CD14-positive monocyte (primary cell): ENCODE results near the gene HOXB8. TPM values are rescaled to one million over a fixed set of nuclear protein-coding genes. Genes with fewer than 3 reads are reported as not detected.

Experiments
- DNase-seq, 3 donors: peaks; one replicate each; pipeline ENCODE4 v3.0.0-alpha.2; 2011 to 2022
- H2AFZ ChIP-seq: 2 replicates; pipeline ENCODE4 v1.6.0; 2012; ENCODE audit warnings: mild to moderate bottlenecking, low read depth, low read length, inconsistent platforms; ENCODE audit not compliant: insufficient read depth, poor library complexity, severe bottlenecking
- H3K27ac ChIP-seq, 2 donors: 1 replicate in 1 of 2; 2 replicates in 1 of 2; pipeline ENCODE4 v1.5.1; 2012 to 2013; ENCODE audit warnings: low read length in 2 of 2, control low read depth in 1 of 2, inconsistent platforms in 1 of 2, low read depth in 1 of 2, mild to moderate bottlenecking in 1 of 2
- H3K27me3 ChIP-seq, 2 donors: one replicate each; pipeline versions ENCODE4 v1.6.0 to v1.6.1; 2011 to 2013; ENCODE audit warnings: low read length in 2 of 2; ENCODE audit not compliant: control insufficient read depth in 2 of 2, insufficient read depth in 2 of 2
- H3K36me3 ChIP-seq, 2 donors: replicated peaks in 1 of 2; 1 replicate in 1 of 2; 2 replicates in 1 of 2; pipeline versions ENCODE4 v1.5.1 to v1.6.1; 2012 to 2013; ENCODE audit warnings: low read length in 2 of 2, control low read depth in 1 of 2, inconsistent platforms in 1 of 2, mild to moderate bottlenecking in 1 of 2; ENCODE audit not compliant: insufficient read depth in 2 of 2, control insufficient read depth in 1 of 2
- H3K4me1 ChIP-seq, 2 donors: 1 replicate in 1 of 2; 2 replicates in 1 of 2; pipeline versions ENCODE4 v1.5.1 to v1.6.1; 2012 to 2013; ENCODE audit warnings: low read length in 2 of 2, control low read depth in 1 of 2, inconsistent platforms in 1 of 2, mild to moderate bottlenecking in 1 of 2, moderate library complexity in 1 of 2; ENCODE audit not compliant: insufficient read depth in 2 of 2, control insufficient read depth in 1 of 2
- H3K4me2 ChIP-seq: replicated peaks from 2 replicates; pipeline ENCODE3; 2012; ENCODE audit warnings: low read length, moderate library complexity, mild to moderate bottlenecking; ENCODE audit not compliant: poor library complexity, severe bottlenecking; ENCODE audit errors: extremely low read depth
- H3K4me3 ChIP-seq, 3 experiments: fragments of 200-600 bp in 1 of 3; sonication (generic) in 1 of 3; replicated peaks in 1 of 3; 1 replicate in 2 of 3; 2 replicates in 1 of 3; pipeline ENCODE4 v1.5.1; 2011 to 2013; ENCODE audit warnings: low read length in 3 of 3, mild to moderate bottlenecking in 3 of 3, control low read depth in 2 of 3, low read depth in 2 of 3, inconsistent platforms in 1 of 3, moderate library complexity in 1 of 3
- H3K79me2 ChIP-seq: 2 replicates; pipeline ENCODE4 v1.6.0; 2012; ENCODE audit warnings: mild to moderate bottlenecking, control low read depth, inconsistent platforms, low read length, moderate library complexity; ENCODE audit not compliant: insufficient read depth
- H3K9ac ChIP-seq: 2 replicates; pipeline ENCODE4 v1.6.0; 2017; ENCODE audit warnings: low read length, mild to moderate bottlenecking; ENCODE audit not compliant: insufficient read depth, poor library complexity, severe bottlenecking
- H3K9me3 ChIP-seq, 2 donors: replicated peaks in 1 of 2; 1 replicate in 1 of 2; 2 replicates in 1 of 2; pipeline versions ENCODE4 v1.5.1 to v1.6.1; 2012 to 2013; ENCODE audit warnings: low read length in 2 of 2, control low read depth in 1 of 2; ENCODE audit not compliant: control insufficient read depth in 1 of 2, insufficient read depth in 1 of 2
- H4K20me1 ChIP-seq: 2 replicates; pipeline ENCODE4 v1.6.0; 2012; ENCODE audit warnings: mild to moderate bottlenecking, low read length, control low read depth, moderate library complexity; ENCODE audit not compliant: insufficient read depth
- H3K27ac Mint-ChIP-seq, 7 donors: one replicate each; pipeline ENCODE4 v1.8.0; 2020; ENCODE audit warnings: mild to moderate bottlenecking in 7 of 7, mixed read lengths in 7 of 7, moderate library complexity in 6 of 7, inconsistent platforms in 2 of 7
- H3K27me3 Mint-ChIP-seq, 3 donors: one replicate each; pipeline ENCODE4 v1.8.0; 2021 to 2022; ENCODE audit warnings: low read depth in 3 of 3, mild to moderate bottlenecking in 3 of 3, mixed read lengths in 3 of 3, moderate library complexity in 3 of 3, inconsistent platforms in 1 of 3
- H3K36me3 Mint-ChIP-seq, 2 donors: one replicate each; pipeline ENCODE4 v1.8.0; 2020; ENCODE audit warnings: mixed read lengths in 2 of 2, inconsistent platforms in 1 of 2, mild to moderate bottlenecking in 1 of 2
- H3K4me1 Mint-ChIP-seq: one replicate; pipeline ENCODE4 v1.8.0; 2020; ENCODE audit warnings: mild to moderate bottlenecking, mixed read lengths
- H3K4me3 Mint-ChIP-seq, 2 donors: one replicate each; pipeline ENCODE4 v1.8.0; 2020; ENCODE audit warnings: mild to moderate bottlenecking in 2 of 2, mixed read lengths in 2 of 2, moderate library complexity in 1 of 2
- H3K9me3 Mint-ChIP-seq, 7 donors: one replicate each; pipeline ENCODE4 v1.8.0; 2020 to 2022; ENCODE audit warnings: mixed read lengths in 7 of 7, mild to moderate bottlenecking in 6 of 7, moderate library complexity in 6 of 7, inconsistent platforms in 2 of 7
- CTCF ChIP-seq: fragments of 200-600 bp; IDR thresholded peaks from one replicate; pipeline ENCODE4 v1.8.0; 2022; ENCODE audit warnings: antibody characterized with exemption, mild to moderate bottlenecking
- WGBS: methylation state at CpG from one replicate; pipeline ENCODE4 v1.1.5; 2013; ENCODE audit warnings: missing lambda C conversion rate; ENCODE audit not compliant: insufficient coverage; 5-methylcytosine and 5-hydroxymethylcytosine counted together
- intact Hi-C, 2 donors: fragments of 100-400 bp; cut with micrococcal nuclease; formaldehyde crosslinking; loops; one replicate each; pipeline versions ENCODE4 v1.15.0 to v1.15.1; 2023
- polyA plus RNA-seq, 3 donors: library from polyadenylated mRNA; depleted of rRNA in 1 of 3; unstranded in 2 of 3; stranded (reverse) in 1 of 3; fragments of 300-500 nt in 2 of 3; fragments of >200 nt in 1 of 3; fragmentation: Illumina TruSeq in 2 of 3; gene quantifications; 1 replicate in 2 of 3; 2 replicates in 1 of 3; pipeline ENCODE4 v1.2.3, GENCODE V29; 2012 to 2021

Gene HOXB8
- polyA plus RNA-seq, 3 donors = not detected

GRCh38 chr17:48577946-48578615 is 37.0 kb downstream of the HOXB8 start, which contains the start of gene HOXB4:
TSS of gene HOXB4 (minus strand) at chr17:48578350. CDS start at chr17:48578319, 31 bp downstream.
- peaks cover 0 to 18% of the 10 kb centered on the region in 2 donors for H3K9me3 ChIP-seq
- peak within 1 kb of the TSS; percentile 58 to 86 (median 62) for H3K4me3 ChIP-seq
- H3K4me2 ChIP-seq = peak within 1 kb of the TSS; percentile 99
- H2AFZ ChIP-seq = peak within 1 kb of the TSS; percentile 93
- H3K9me3 Mint-ChIP-seq = peaks cover 4 to 41% (median 24%) of the 10 kb centered on the region in 7 donors
- peaks cover 13 to 17% of the 10 kb centered on the region in 2 donors for H3K36me3 Mint-ChIP-seq
- intact Hi-C loops = no loop called here
- peak within 1 kb of the TSS; percentile 81 to 94 for H3K4me3 Mint-ChIP-seq
- H3K9ac ChIP-seq = peak within 1 kb of the TSS; percentile 36
- H3K4me1 ChIP-seq = peaks cover 31 to 49% of the 10 kb centered on the region in 2 donors
- no peaks in the 10 kb centered on the region for H3K79me2 ChIP-seq
- no peaks in the 10 kb centered on the region for H4K20me1 ChIP-seq
- no peaks in the 10 kb centered on the region for H3K36me3 ChIP-seq
- H3K27me3 ChIP-seq = peaks cover 69 to 91% of the 10 kb centered on the region in 2 donors
- H3K27ac ChIP-seq = no peak within 1 kb of the TSS
- peak in 2 of 3 donors; percentile 41 to 56 for DNase-seq
- WGBS = under 1% methylated on average over 31 of the region's 58 CpGs
- no peak for TF ChIP-seq CTCF
- peak within 1 kb of the TSS in 1 of 7 donors; percentile 75 for H3K27ac Mint-ChIP-seq
- peaks cover 49% of the 10 kb centered on the region for H3K4me1 Mint-ChIP-seq
- H3K27me3 Mint-ChIP-seq = peaks cover 77 to 89% (median 85%) of the 10 kb centered on the region in 3 donors

- Histone ChIP-seq H2AFZ (peak overlapping the region; percentile 68), H3K27me3 (peaks cover 64 to 90% of the 10 kb centered on the region in 2 donors), H3K9me3 (peaks cover 0 to 14% of the 10 kb centered on the region in 2 donors), H3K4me1 (peaks cover 30 to 46% of the 10 kb centered on the region in 2 donors), H3K36me3 (no peaks in the 10 kb centered on the region), H3K27ac (no peak overlapping the region), H3K9ac (no peak overlapping the region), H3K79me2 (no peaks in the 10 kb centered on the region), H3K4me2 (peak overlapping the region; percentile 99), H3K4me3 (peak overlapping the region; percentile 29 to 86 (median 29)), H4K20me1 (no peaks in the 10 kb centered on the region)
- Mint-ChIP-seq H3K36me3 (peaks cover 10 to 17% of the 10 kb centered on the region in 2 donors), H3K4me1 (peaks cover 46% of the 10 kb centered on the region), H3K27me3 (peaks cover 70 to 89% (median 82%) of the 10 kb centered on the region in 3 donors), H3K27ac (no peak overlapping the region), H3K4me3 (peak overlapping the region; percentile 77 to 90), H3K9me3 (peaks cover 4 to 35% (median 20%) of the 10 kb centered on the region in 7 donors)
- 0% methylated on average over 1 of the region's 19 CpGs for WGBS
- intact Hi-C loops = no loop called here
- no peak for DNase-seq
- TF ChIP-seq CTCF = no peak
Observed at GRCh38 chr17:48577330-48577945, 37.7 kb downstream of the HOXB8 start.
